K562 (cell line): ENCODE data around the gene MPPED1. TPM values are rescaled to one million over a fixed set of nuclear protein-coding genes. Genes with fewer than 3 reads are reported as not detected.

Source experiments
- ATAC-seq: fragments of 200-7000 bp; cut with Tn5 transposase; 3 replicates; pipeline ENCODE4 v1.9.1; 2020; ENCODE audit warnings: moderate library complexity
- BruUV-seq: library from RNA; stranded (reverse); fragments of 400-500 nt; replicated peaks from 2 replicates; lab custom pipeline; 2021; lab: Mats Ljungman, UMichigan
- CTCF ChIA-PET: fragments of 300-600 bp; formaldehyde crosslinking; extraction: SDS; loops from one replicate; lab custom pipeline; 2021; ENCODE audit warnings: low intra/inter-chr PET ratio; lab: Yijun Ruan, JAX
- POLR2A ChIA-PET: fragments of 300-600, 350-650 bp; sonication (Branson Sonifier 250); formaldehyde crosslinking; extraction: SDS; loops from one replicate; lab custom pipeline; 2021; ENCODE audit warnings: antibody characterized with exemption, inconsistent platforms; lab: Yijun Ruan, JAX
- DNase-seq, 4 experiments: peaks; one replicate each; pipeline versions ENCODE4 v3.0.0 to v3.0.0-alpha.2; 2011 to 2018; ENCODE audit warnings: low spot score in 3 of 4, mixed read lengths in 3 of 4; ENCODE audit errors: extremely low read depth in 1 of 4
- FAIRE-seq: peaks from 2 replicates; lab custom pipeline; 2011; peaks lifted over from hg19 to GRCh38; lab: Jason Lieb, UNC
- H2AFZ ChIP-seq: 2 replicates; pipeline ENCODE4 v1.6.0; 2011; ENCODE audit warnings: low read depth, low read length, control low read depth, inconsistent platforms
- H3K27ac ChIP-seq: fragments of 200-600 bp; 3 replicates; pipeline ENCODE4 v1.8.0; 2011; ENCODE audit warnings: low read depth, mild to moderate bottlenecking, control low read depth, inconsistent platforms, low read length, moderate library complexity, mixed read lengths; ENCODE audit errors: extremely low read depth
- H3K27me3 ChIP-seq, 2 experiments: fragments of 300-600 bp in 1 of 2; 2 replicates in 1 of 2; 3 replicates in 1 of 2; pipeline versions ENCODE4 v1.6.0 to v1.8.0; 2011; ENCODE audit warnings: inconsistent platforms in 2 of 2, low read length in 2 of 2, mild to moderate bottlenecking in 1 of 2, mixed read lengths in 1 of 2, moderate library complexity in 1 of 2; ENCODE audit not compliant: control insufficient read depth in 2 of 2, insufficient read depth in 2 of 2
- H3K36me3 ChIP-seq: fragments of 300-600 bp; 3 replicates; pipeline ENCODE4 v1.8.0; 2011; ENCODE audit warnings: mild to moderate bottlenecking, low read length, inconsistent platforms; ENCODE audit not compliant: control insufficient read depth, insufficient read depth
- H3K4me1 ChIP-seq, 2 experiments: fragments of 200-600 bp in 1 of 2; replicated peaks in 1 of 2; 2 replicates in 1 of 2; 3 replicates in 1 of 2; pipeline versions ENCODE4 v1.5.1 to v1.8.0; 2011; ENCODE audit warnings: inconsistent platforms in 2 of 2, low read length in 2 of 2, mild to moderate bottlenecking in 1 of 2, mixed read lengths in 1 of 2, moderate library complexity in 1 of 2; ENCODE audit not compliant: control insufficient read depth in 2 of 2, insufficient read depth in 2 of 2
- H3K4me2 ChIP-seq: 2 replicates; pipeline ENCODE4 v1.6.1; 2011; ENCODE audit warnings: low read length, control low read depth, inconsistent platforms, mixed read lengths; ENCODE audit not compliant: insufficient read depth
- H3K4me3 ChIP-seq: fragments of 200-600 bp; sonication (generic), shearing (Covaris generic); 2 replicates; pipeline ENCODE4 v1.5.1; 2016; ENCODE audit warnings: control low read depth, inconsistent platforms
- H3K79me2 ChIP-seq: fragments of 200-600 bp; 3 replicates; pipeline ENCODE4 v1.8.0; 2011; ENCODE audit warnings: low read length, inconsistent platforms; ENCODE audit not compliant: control insufficient read depth, insufficient read depth
- H3K9ac ChIP-seq, 2 experiments: 2 replicates each; pipeline versions ENCODE4 v1.6.0 to v1.6.1; 2011; ENCODE audit warnings: low read depth in 2 of 2, low read length in 2 of 2, control low read depth in 1 of 2, inconsistent platforms in 1 of 2, mild to moderate bottlenecking in 1 of 2, mixed read lengths in 1 of 2; ENCODE audit not compliant: insufficient read depth in 1 of 2
- H3K9me1 ChIP-seq: one replicate; pipeline ENCODE4 v1.6.0; 2011; ENCODE audit warnings: inconsistent platforms, mild to moderate bottlenecking, low read length, moderate library complexity; ENCODE audit not compliant: control insufficient read depth, insufficient read depth
- H3K9me3 ChIP-seq: replicated peaks from 2 replicates; pipeline ENCODE4 v1.5.1; 2011; ENCODE audit warnings: low read depth, low read length, inconsistent platforms; ENCODE audit not compliant: control insufficient read depth, insufficient read depth
- H4K20me1 ChIP-seq: replicated peaks from 2 replicates; pipeline ENCODE4 v1.6.1; 2011; ENCODE audit warnings: low read length, inconsistent platforms, mixed read lengths; ENCODE audit not compliant: control insufficient read depth, insufficient read depth
- POLR3G ChIP-seq: IDR thresholded peaks from 2 replicates; pipeline ENCODE4 v1.6.1; 2011; ENCODE audit not compliant: insufficient read length, insufficient replicate concordance; ENCODE audit errors: extremely low read depth
- WGBS: fragments of 100-300 bp; shearing (Covaris generic); methylation state at CpG from one replicate; pipeline ENCODE4 v1.1.6; 2016; ENCODE audit warnings: low coverage, mixed read lengths; ENCODE audit not compliant: insufficient coverage; ENCODE audit errors: missing lambda C conversion rate; 5-methylcytosine and 5-hydroxymethylcytosine counted together
- in situ Hi-C: fragments of 300-500 bp; cut with MboI; formaldehyde crosslinking; loops from 4 replicates; pipeline ENCODE4 v1.15.0; 2018; ENCODE audit warnings: inconsistent platforms, mixed read lengths
- intact Hi-C: fragments of 100-400 bp; cut with micrococcal nuclease; formaldehyde crosslinking; loops from 2 replicates; pipeline ENCODE4 v1.14.2; 2022
- polyA plus RNA-seq, 8 experiments: library from polyadenylated mRNA; depleted of rRNA in 4 of 8; stranded (reverse) in 5 of 8; unstranded in 3 of 8; fragments of >200 nt; fragmentation: Nextera tagmentation in 2 of 8; fragmentation: Illumina TruSeq in 1 of 8; extraction: Ambion mirVana in 2 of 8; extraction: Trizol in 1 of 8; gene quantifications; 2 replicates each; pipeline versions ENCODE4 v1.2.1 to v1.2.3, GENCODE V29; 2011 to 2014; ENCODE audit warnings: inconsistent platforms in 1 of 8, missing spikeins in 1 of 8
- total RNA-seq, 7 experiments: library from RNA; depleted of rRNA in 6 of 7; stranded (reverse); fragments of >200 nt in 6 of 7; fragmentation: Illumina TruSeq in 2 of 7; extraction: Trizol in 2 of 7; gene quantifications; 2 replicates each; pipeline versions ENCODE4 v1.2.1 to v1.2.3, GENCODE V29; 2011 to 2021; ENCODE audit warnings: low replicate concordance in 1 of 7
- TF ChIP-seq, protein P1 (sequence below): fragments of 450-650 bp; IDR thresholded peaks from 2 replicates; pipeline ENCODE4 v1.6.1; 2016; ENCODE audit warnings: low read depth

Gene MPPED1
- total and polyA plus RNA-seq, 9 of the 15 experiments (the other 6 are each of a cell fraction or from before 2014, with no cell fraction given), result not detected

DNA sequence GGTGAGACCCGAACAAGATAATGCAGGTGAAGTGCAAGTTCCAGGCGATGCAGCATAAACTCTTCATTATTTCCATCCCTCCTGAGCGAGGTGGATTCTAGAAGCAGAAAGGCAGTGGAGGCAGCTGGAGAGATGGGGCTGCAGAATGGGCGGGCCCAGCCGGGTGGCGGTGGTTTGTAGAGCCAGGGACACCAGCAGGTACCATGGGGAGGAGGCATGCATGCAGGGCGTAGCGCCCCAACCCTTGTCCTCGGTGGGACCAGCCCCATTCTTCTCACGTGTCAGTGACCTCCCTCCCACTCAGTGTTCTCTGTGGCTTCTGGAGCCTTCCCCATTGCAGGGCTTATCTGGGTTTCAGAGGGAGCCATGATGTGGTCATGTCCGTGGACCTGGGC is 38.0 kb downstream of the MPPED1 start:
- intact Hi-C loops (no loop called here), in situ Hi-C loops (no loop called here)
- no peak overlapping the region for H2AFZ ChIP-seq
- no TSS peak for BruUV-seq
- H4K20me1 ChIP-seq, result no peaks in the 10 kb centered on the region
- no peaks in the 10 kb centered on the region for H3K79me2 ChIP-seq
- no peak overlapping the region for H3K9ac ChIP-seq
- WGBS, result 5% methylated on average over 4 of the region's 11 CpGs
- no peak overlapping the region for H3K4me2 ChIP-seq
- H3K9me3 ChIP-seq, result no peaks in the 10 kb centered on the region
- H3K27me3 ChIP-seq, result no peaks in the 10 kb centered on the region; a peak in 1 of 5 replicates
- DNase-seq (no peak), FAIRE-seq (no peak), ATAC-seq (no peak)
- TF ChIP-seq POLR3G, result no peak
- TF ChIP-seq, protein P1, sequence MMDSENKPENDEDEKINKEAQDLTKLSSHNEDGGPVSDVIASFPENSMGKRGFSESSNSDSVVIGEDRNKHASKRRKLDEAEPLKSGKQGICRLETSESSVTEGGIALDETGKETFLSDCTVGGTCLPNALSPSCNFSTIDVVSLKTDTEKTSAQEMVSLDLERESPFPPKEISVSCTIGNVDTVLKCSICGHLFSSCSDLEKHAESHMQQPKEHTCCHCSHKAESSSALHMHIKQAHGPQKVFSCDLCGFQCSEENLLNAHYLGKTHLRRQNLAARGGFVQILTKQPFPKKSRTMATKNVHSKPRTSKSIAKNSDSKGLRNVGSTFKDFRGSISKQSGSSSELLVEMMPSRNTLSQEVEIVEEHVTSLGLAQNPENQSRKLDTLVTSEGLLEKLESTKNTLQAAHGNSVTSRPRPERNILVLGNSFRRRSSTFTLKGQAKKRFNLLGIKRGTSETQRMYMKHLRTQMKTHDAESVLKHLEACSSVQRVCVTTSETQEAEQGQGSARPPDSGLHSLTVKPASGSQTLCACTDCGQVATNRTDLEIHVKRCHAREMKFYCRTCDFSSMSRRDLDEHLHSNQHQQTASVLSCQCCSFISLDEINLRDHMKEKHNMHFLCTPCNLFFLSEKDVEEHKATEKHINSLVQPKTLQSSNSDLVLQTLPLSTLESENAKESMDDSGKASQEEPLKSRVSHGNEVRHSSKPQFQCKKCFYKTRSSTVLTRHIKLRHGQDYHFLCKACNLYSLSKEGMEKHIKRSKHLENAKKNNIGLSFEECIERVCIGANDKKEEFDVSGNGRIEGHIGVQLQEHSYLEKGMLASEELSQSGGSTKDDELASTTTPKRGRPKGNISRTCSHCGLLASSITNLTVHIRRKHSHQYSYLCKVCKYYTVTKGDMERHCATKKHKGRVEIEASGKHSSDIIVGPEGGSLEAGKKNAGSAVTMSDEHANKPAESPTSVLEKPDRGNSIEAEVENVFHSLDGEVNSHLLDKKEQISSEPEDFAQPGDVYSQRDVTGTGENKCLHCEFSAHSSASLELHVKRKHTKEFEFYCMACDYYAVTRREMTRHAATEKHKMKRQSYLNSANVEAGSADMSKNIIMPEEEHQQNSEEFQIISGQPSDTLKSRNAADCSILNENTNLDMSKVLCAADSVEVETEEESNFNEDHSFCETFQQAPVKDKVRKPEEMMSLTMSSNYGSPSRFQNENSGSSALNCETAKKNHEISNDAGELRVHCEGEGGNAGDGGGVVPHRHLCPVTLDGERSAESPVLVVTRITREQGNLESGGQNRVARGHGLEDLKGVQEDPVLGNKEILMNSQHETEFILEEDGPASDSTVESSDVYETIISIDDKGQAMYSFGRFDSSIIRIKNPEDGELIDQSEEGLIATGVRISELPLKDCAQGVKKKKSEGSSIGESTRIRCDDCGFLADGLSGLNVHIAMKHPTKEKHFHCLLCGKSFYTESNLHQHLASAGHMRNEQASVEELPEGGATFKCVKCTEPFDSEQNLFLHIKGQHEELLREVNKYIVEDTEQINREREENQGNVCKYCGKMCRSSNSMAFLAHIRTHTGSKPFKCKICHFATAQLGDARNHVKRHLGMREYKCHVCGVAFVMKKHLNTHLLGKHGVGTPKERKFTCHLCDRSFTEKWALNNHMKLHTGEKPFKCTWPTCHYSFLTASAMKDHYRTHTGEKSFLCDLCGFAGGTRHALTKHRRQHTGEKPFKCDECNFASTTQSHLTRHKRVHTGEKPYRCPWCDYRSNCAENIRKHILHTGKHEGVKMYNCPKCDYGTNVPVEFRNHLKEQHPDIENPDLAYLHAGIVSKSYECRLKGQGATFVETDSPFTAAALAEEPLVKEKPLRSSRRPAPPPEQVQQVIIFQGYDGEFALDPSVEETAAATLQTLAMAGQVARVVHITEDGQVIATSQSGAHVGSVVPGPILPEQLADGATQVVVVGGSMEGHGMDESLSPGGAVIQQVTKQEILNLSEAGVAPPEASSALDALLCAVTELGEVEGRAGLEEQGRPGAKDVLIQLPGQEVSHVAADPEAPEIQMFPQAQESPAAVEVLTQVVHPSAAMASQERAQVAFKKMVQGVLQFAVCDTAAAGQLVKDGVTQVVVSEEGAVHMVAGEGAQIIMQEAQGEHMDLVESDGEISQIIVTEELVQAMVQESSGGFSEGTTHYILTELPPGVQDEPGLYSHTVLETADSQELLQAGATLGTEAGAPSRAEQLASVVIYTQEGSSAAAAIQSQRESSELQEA, result no peak
- no peaks in the 10 kb centered on the region for H3K36me3 ChIP-seq
- no peak overlapping the region for H3K27ac ChIP-seq
- POLR2A ChIA-PET, result interaction anchor here (1.1 kb wide), 1 partner anchor 12 kb away, joined by 3 read pairs; no protein-coding TSS in a partner anchor
- no peaks in the 10 kb centered on the region for H3K9me1 ChIP-seq
- CTCF ChIA-PET, result no interaction called here
- no peak overlapping the region for H3K4me3 ChIP-seq
- no peaks in the 10 kb centered on the region for H3K4me1 ChIP-seq
